Stimulated activated CD4-positive, alpha-beta T cell treated with anti-CD3 and anti-CD28 coated beads, Interleukin-1b, Interleukin-23, amount 100 ng/mL, for 24 hours (primary cell): ENCODE data around the gene TNFAIP8L1.

ENCODE experiments used
- DNase-seq, 4 experiments: peaks; one replicate each; pipeline ENCODE4 v3.0.0-alpha.2; 2020; ENCODE audit warnings: low read depth in 4 of 4, low spot score in 1 of 4

The TNFAIP8L1 gene

DNA sequence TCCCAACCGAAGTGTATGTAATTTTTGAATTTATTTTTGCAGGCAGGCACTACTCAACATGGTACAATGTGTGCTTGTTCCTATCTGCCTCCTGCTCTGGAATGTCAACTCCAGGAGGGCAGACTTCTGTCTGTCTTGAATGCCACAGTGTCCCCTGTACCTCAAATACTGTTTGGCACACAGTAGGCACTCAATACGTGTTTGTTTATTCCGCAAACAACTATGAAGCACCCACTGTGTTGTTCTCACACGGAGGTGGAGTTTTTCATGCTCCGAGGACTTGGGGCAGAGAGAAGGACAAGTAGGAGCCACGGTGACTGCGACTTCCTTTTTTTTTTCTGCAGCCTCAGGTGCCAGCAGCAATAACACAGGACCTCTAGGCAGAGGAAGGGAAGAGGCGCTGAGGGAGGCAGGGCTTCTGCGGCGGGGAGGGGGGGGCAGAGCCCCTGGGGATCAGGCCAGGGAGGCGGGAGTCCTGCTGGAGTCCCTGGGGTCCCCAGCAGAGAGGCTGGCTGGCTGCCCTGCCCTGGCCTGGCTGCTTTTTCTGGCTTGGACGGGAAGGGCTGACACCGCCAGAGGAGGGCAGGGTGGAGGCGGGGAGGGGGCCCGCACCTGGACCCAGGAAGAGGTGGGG lies 29.3 kb upstream of the TNFAIP8L1 start:
- DNase-seq, result no peak

GRCh38 chr19:4613254-4613751 lies 26.0 kb upstream of the TNFAIP8L1 start:
- no peak for DNase-seq

DNA sequence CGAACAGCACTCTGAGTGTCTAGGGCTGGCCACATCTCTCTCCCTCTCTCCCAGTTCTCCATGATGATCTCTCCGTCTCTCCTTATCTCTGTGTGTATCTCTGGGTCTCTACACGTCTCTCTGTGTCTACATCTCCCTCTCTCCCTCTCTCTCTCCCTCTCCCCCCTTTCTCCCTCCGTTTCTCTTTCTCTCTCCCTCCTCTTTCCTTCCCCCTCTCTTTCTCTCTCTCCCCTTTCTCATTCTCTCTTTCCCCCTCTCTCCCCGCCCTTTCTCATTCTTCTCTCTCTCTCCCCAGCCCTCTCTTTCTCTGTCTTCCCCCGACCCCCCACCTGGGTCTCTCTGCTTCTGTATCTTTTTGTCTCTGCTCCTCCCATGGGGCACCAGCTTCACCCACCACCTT lies 21.3 kb upstream of the TNFAIP8L1 start:
- DNase-seq, result no peak

- DNase-seq, result no peak
Observed at GRCh38 chr19:4619668-4620294, 19.5 kb upstream of the TNFAIP8L1 start.

DNA sequence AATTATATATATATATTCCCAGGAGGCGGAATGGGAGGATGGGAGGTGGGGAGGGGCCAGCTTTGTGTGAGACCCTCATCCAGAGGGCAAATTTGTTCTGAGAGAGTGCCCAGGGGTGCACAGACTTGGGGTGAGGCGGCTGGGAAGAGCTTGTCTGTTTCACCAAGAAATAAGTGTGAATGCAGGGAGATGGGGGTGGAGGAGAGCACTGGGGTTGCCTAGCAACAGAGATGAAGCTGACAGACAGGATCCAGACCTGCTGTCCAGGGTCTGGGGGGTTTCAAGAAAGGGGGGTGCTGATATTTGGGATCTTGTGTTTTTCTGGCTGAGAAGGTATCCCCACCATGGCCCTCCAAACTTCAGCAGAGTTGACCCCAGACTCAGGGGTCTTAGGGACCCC lies 18.6 kb upstream of the TNFAIP8L1 start:
- no peak for DNase-seq

GRCh38 chr19:4622695-4623421 lies 16.5 kb upstream of the TNFAIP8L1 start:
- no peak for DNase-seq

DNA sequence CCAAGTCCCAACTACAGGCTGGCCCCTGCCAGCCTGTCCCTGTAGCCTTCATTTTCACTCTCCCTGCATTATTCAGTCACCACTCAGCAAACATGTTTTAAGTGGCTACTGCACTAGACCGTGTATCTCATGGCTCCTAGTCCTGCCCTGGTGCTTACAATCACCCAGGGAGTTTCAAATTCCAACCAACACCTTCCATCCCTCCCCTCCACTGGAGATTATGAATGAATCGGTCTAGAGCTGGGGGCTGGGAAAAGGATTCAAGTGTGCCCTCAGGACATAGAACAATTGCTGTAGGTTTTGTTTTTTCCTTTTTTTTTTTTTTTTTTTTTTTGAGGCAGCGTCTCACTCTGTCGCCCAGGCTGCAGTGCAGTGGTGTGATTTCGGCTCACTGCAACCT lies 15.0 kb upstream of the TNFAIP8L1 start:
- no peak for DNase-seq

DNA sequence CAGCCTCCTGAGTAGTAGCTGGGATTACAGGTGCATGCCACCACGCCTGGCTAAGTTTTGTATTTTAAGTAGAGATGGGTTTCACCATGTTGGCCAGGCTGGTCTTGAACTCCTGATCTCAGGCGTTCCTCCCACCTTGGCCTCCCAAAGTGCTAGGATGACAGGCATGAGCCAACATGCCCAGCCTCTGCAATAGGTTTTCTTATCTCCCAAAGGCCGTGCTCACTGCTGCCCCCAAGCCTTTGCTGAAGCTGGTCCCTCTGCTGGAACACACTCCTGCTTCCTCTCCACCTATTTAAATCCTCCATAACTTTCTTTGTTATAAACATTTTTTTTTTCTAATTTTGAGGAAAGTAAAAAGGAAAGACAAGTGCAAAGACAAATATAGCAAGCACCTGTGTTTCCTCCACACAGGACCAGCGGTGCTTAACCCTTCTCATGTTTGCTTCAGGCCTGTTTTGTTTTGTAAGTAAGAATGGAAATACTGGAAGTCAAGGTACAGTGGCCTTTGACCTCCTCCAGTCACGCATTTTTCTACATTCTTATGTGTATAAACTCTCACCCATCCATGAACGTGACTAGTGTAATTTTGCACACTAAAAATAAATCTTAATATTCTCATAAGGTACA lies 14.5 kb upstream of the TNFAIP8L1 start:
- DNase-seq, result no peak

- DNase-seq, result peak in 1 of 4 experiments; percentile 19
Observed at GRCh38 chr19:4633140-4633967, 6.0 kb upstream of the TNFAIP8L1 start.

GRCh38 chr19:4635754-4636116 lies 3.6 kb upstream of the TNFAIP8L1 start:
- DNase-seq, result no peak

- peak; percentile 47 to 71 (median 69) for DNase-seq
Observed at GRCh38 chr19:4636151-4636717, 3.1 kb upstream of the TNFAIP8L1 start.

- DNase-seq, result no peak
Observed at GRCh38 chr19:4636761-4637160, 2.6 kb upstream of the TNFAIP8L1 start.

GRCh38 chr19:4638317-4638716 lies 999 bp upstream of the TNFAIP8L1 start:
- no peak for DNase-seq

DNA sequence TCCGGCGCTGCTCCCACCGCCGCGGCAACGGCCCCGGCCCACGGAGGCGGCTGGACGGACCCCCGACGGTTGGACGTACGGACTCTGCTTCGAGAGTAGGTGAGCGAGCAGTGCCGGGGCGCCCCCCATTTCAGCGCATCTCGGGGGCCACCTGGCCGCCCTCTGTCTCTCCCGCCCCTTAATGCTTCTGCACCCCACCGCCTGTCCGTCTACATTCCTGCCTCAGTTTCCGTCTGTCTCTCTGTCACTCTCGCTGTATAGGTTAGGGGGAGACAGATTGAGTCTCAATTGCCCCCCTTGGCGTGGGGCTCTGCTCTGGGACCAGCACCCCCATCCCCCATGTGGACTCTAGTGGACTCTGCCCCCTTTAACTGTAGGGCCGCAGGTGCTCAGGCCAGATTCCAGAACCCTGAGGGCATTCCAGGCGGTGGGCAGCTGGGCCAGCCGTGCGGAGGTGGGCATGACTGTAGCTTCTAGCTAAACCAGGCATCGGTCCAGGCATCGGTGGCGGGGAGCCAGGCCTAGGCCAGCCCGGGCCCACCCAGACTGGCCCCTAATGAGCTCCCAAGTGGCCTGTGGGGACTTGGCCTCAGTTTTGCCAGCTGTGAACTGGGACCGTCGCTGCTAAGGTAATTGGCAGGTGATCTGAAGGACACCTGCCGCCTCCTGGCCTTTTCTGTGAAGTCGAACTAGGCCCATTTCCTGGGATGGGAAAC lies 373 bp downstream of the TNFAIP8L1 start:
- no peak for DNase-seq

- no peak for DNase-seq
Observed at GRCh38 chr19:4640247-4641000, 1.1 kb downstream of the TNFAIP8L1 start.

GRCh38 chr19:4641132-4641531 lies 1.8 kb downstream of the TNFAIP8L1 start:
- no peak for DNase-seq

- no peak for DNase-seq
Observed at GRCh38 chr19:4642625-4643024, 3.3 kb downstream of the TNFAIP8L1 start.

DNA sequence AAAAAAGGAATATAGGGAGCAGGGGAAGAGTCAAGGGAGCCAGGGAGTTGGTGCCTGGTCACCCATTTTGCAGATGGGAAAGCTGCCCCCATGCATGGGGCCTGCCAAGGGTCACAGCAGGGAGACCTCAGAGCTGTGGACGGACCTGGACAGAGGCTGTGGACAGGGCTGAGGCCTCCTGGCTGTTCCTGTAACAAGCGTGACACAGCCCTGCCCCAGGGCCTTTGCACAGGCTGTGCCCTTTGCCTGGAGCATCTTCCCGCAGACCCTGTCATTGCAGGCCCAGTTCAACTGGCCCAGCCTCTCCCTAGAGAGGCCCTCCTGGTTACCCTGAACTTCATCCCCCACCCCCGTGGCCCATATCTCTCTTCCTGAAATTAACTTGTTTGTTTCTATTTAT lies 6.4 kb downstream of the TNFAIP8L1 start:
- DNase-seq, result no peak
